ENCODE results near the gene KIF26B.
"Not testable (repeated sequence)": the region's sequence is repeated elsewhere in the genome, so short reads cannot be mapped to it uniquely, and the experiment has no call there.

The KIF26B gene

GRCh38 chr1:245129319-245130240 is 25.2 kb upstream of the KIF26B start:
- H3K4me1 ChIP-seq: peaks cover 11% of the 10 kb centered on the region
- no peaks in the 10 kb centered on the region for H3K36me3 ChIP-seq
- no peak overlapping the region for H3K4me3 ChIP-seq (ENCODE audit: low read depth, low read length)
- H3K27me3 ChIP-seq: no peaks in the 10 kb centered on the region
- no peaks in the 10 kb centered on the region for H3K9me3 ChIP-seq
- DNase-seq: no peak
- TF ChIP-seq CTCF (IDR thresholded peaks at IDR 0.05; ENCODE audit: low read depth, low read length): no peak

GRCh38 chr1:245130281-245131025 is 24.3 kb upstream of the KIF26B start:
- DNase-seq; H3K27me3 ChIP-seq; H3K36me3 ChIP-seq; H3K4me3 ChIP-seq (ENCODE audit: low read depth, low read length); H3K9me3 ChIP-seq: not testable (repeated sequence)
- H3K4me1 ChIP-seq: peaks cover 14% of the 10 kb centered on the region

- no peak for DNase-seq
- H3K4me1 ChIP-seq: peaks cover 14% of the 10 kb centered on the region
- no peaks in the 10 kb centered on the region for H3K36me3 ChIP-seq
- TF ChIP-seq CTCF (IDR thresholded peaks at IDR 0.05; ENCODE audit: low read depth, low read length): no peak
- H3K27me3 ChIP-seq: no peaks in the 10 kb centered on the region
- H3K9me3 ChIP-seq: no peaks in the 10 kb centered on the region
- no peak overlapping the region for H3K4me3 ChIP-seq (ENCODE audit: low read depth, low read length)
Measured at GRCh38 chr1:245131026-245131393, 23.8 kb upstream of the KIF26B start.

GRCh38 chr1:245132771-245133170 is 22.0 kb upstream of the KIF26B start:
- Histone ChIP-seq H3K4me3 (ENCODE audit: low read depth, low read length) (no peak overlapping the region), H3K4me1 (peaks cover 10% of the 10 kb centered on the region), H3K27me3 (no peaks in the 10 kb centered on the region), H3K9me3 (no peaks in the 10 kb centered on the region), H3K36me3 (no peaks in the 10 kb centered on the region)
- TF ChIP-seq CTCF (IDR thresholded peaks at IDR 0.05; ENCODE audit: low read depth, low read length): no peak
- DNase-seq: no peak

GRCh38 chr1:245133995-245134715 is 20.6 kb upstream of the KIF26B start:
- TF ChIP-seq CTCF (IDR thresholded peaks at IDR 0.05; ENCODE audit: low read depth, low read length): peak; percentile 8; the same call in 1 of the 2 replicates
- no peaks in the 10 kb centered on the region for H3K36me3 ChIP-seq
- H3K9me3 ChIP-seq: no peaks in the 10 kb centered on the region
- no peak overlapping the region for H3K4me3 ChIP-seq (ENCODE audit: low read depth, low read length)
- peaks cover 10% of the 10 kb centered on the region for H3K4me1 ChIP-seq
- peak; percentile 94 for DNase-seq
- H3K27me3 ChIP-seq: no peaks in the 10 kb centered on the region

GRCh38 chr1:245142171-245142798 is 12.5 kb upstream of the KIF26B start:
- H3K4me1 ChIP-seq: no peaks in the 10 kb centered on the region; the same call in 1 of the 2 replicates
- H3K9me3 ChIP-seq: no peaks in the 10 kb centered on the region
- H3K27me3 ChIP-seq: no peaks in the 10 kb centered on the region
- no peak for DNase-seq
- H3K36me3 ChIP-seq: no peaks in the 10 kb centered on the region
- H3K4me3 ChIP-seq (ENCODE audit: low read depth, low read length): no peak overlapping the region
- TF ChIP-seq CTCF (IDR thresholded peaks at IDR 0.05; ENCODE audit: low read depth, low read length): no peak
